B cell (primary cell): ENCODE measurements around the gene RELCH. TPM values are rescaled to one million over a fixed set of nuclear protein-coding genes. Genes with fewer than 3 reads are reported as not detected.

Source experiments
- ATAC-seq: fragments of 200-7000 bp; cut with Tn5 transposase; one replicate; pipeline ENCODE4 v1.10.0; 2021; ENCODE audit warnings: low read depth, mild to moderate bottlenecking, moderate number of reproducible peaks, moderate library complexity
- CTCF ChIA-PET: fragments of 350-600 bp; sonication (Branson Sonifier 250); formaldehyde crosslinking; loops from one replicate; lab custom pipeline; 2021; ENCODE audit warnings: antibody characterized with exemption, inconsistent platforms; lab: Charles Lee
- POLR2A ChIA-PET: fragments of 350-600 bp; sonication (Branson Sonifier 250); formaldehyde crosslinking; loops from one replicate; lab custom pipeline; 2021; ENCODE audit warnings: antibody characterized with exemption; lab: Charles Lee
- DNase-seq: peaks from one replicate; pipeline ENCODE4 v3.0.0; 2013
- H2AFZ ChIP-seq: 2 replicates; pipeline ENCODE4 v1.6.1; 2012; ENCODE audit warnings: mild to moderate bottlenecking, low read depth, low read length; ENCODE audit not compliant: insufficient read depth, poor library complexity, severe bottlenecking
- H3K27ac ChIP-seq, 2 donors: 1 replicate in 1 of 2; 2 replicates in 1 of 2; pipeline ENCODE4 v1.5.1; 2012 to 2013; ENCODE audit warnings: low read length in 2 of 2, mild to moderate bottlenecking in 2 of 2, moderate library complexity in 1 of 2
- H3K27me3 ChIP-seq, 4 experiments: fragments of 200-600 bp in 1 of 4; sonication (generic) in 1 of 4; replicated peaks in 1 of 4; 1 replicate in 2 of 4; 2 replicates in 2 of 4; pipeline versions ENCODE4 v1.6.1 to v1.7.0; 2013 to 2016; ENCODE audit warnings: low read length in 3 of 4, mild to moderate bottlenecking in 2 of 4, mixed read lengths in 1 of 4, moderate library complexity in 1 of 4; ENCODE audit not compliant: insufficient read depth in 4 of 4, control insufficient read depth in 3 of 4; ENCODE audit errors: control extremely low read depth in 1 of 4
- H3K36me3 ChIP-seq, 2 experiments: replicated peaks in 1 of 2; 1 replicate in 1 of 2; 2 replicates in 1 of 2; pipeline versions ENCODE4 v1.6.1 to v1.7.1; 2013; ENCODE audit warnings: low read length in 1 of 2; ENCODE audit not compliant: insufficient read depth in 2 of 2, control insufficient read depth in 1 of 2; ENCODE audit errors: control extremely low read depth in 1 of 2, extremely low read depth in 1 of 2
- H3K4me1 ChIP-seq, 2 donors: fragments of 200-600 bp in 1 of 2; sonication (generic) in 1 of 2; 1 replicate in 1 of 2; 2 replicates in 1 of 2; pipeline versions ENCODE4 v1.5.1 to v1.6.1; 2013 to 2017; ENCODE audit warnings: low read length in 2 of 2; ENCODE audit not compliant: control insufficient read depth in 2 of 2, insufficient read depth in 2 of 2
- H3K4me2 ChIP-seq: replicated peaks from 2 replicates; pipeline ENCODE3; 2012; ENCODE audit warnings: mild to moderate bottlenecking, low read depth, low read length; ENCODE audit not compliant: poor library complexity, severe bottlenecking
- H3K4me3 ChIP-seq, 5 experiments: fragments of 200-600 bp in 1 of 5; sonication (generic) in 1 of 5; 1 replicate in 3 of 5; 2 replicates in 2 of 5; pipeline versions ENCODE4 v1.5.1 to v1.7.0; 2011 to 2016; ENCODE audit warnings: low read length in 4 of 5, mild to moderate bottlenecking in 4 of 5, low read depth in 2 of 5, control low read depth in 1 of 5, moderate library complexity in 1 of 5; ENCODE audit not compliant: insufficient read depth in 1 of 5; ENCODE audit errors: control extremely low read depth in 1 of 5, extremely low read depth in 1 of 5
- H3K79me2 ChIP-seq: fragments of 200-600 bp; sonication (generic); one replicate; pipeline ENCODE4 v1.6.0; 2016; ENCODE audit warnings: low read length; ENCODE audit not compliant: control insufficient read depth, insufficient read depth
- H3K9ac ChIP-seq: fragments of 200-600 bp; sonication (generic); 2 replicates; pipeline ENCODE4 v1.6.1; 2017; ENCODE audit warnings: mild to moderate bottlenecking, low read length, moderate library complexity
- H3K9me3 ChIP-seq, 3 donors: one replicate each; pipeline versions ENCODE4 v1.6.1 to v1.7.1; 2013; ENCODE audit warnings: low read length in 2 of 3; ENCODE audit not compliant: control insufficient read depth in 2 of 3, insufficient read depth in 1 of 3; ENCODE audit errors: control extremely low read depth in 1 of 3
- H4K20me1 ChIP-seq: 2 replicates; pipeline ENCODE4 v1.6.0; 2012; ENCODE audit warnings: mild to moderate bottlenecking, low read length; ENCODE audit not compliant: insufficient read depth, control insufficient read depth, poor library complexity, severe bottlenecking
- H3K27ac Mint-ChIP-seq: one replicate; pipeline ENCODE4 v1.8.0; 2021; ENCODE audit warnings: mixed read lengths
- H3K27me3 Mint-ChIP-seq: one replicate; pipeline ENCODE4 v1.8.0; 2021; ENCODE audit warnings: mixed read lengths
- H3K4me1 Mint-ChIP-seq: one replicate; pipeline ENCODE4 v1.8.0; 2021; ENCODE audit warnings: mixed read lengths
- H3K4me3 Mint-ChIP-seq: one replicate; pipeline ENCODE4 v1.8.0; 2021; ENCODE audit warnings: mixed read lengths
- H3K9me3 Mint-ChIP-seq: one replicate; pipeline ENCODE4 v1.8.0; 2022; ENCODE audit warnings: mixed read lengths; ENCODE audit not compliant: insufficient read depth
- CTCF ChIP-seq: fragments of 200-600 bp; IDR thresholded peaks from one replicate; pipeline ENCODE4 v1.8.0; 2022; ENCODE audit warnings: antibody characterized with exemption, mild to moderate bottlenecking
- EZH2 ChIP-seq: IDR thresholded peaks from 2 replicates; pipeline ENCODE4 v1.6.1; 2012; ENCODE audit warnings: borderline replicate concordance, low read depth, mild to moderate bottlenecking, moderate library complexity, low read length; ENCODE audit not compliant: insufficient read depth, poor library complexity, severe bottlenecking
- WGBS: methylation state at CpG from one replicate; pipeline ENCODE4 v1.1.5; 2013; ENCODE audit warnings: missing lambda C conversion rate; ENCODE audit not compliant: insufficient coverage; 5-methylcytosine and 5-hydroxymethylcytosine counted together
- intact Hi-C: fragments of 100-400 bp; cut with micrococcal nuclease; formaldehyde crosslinking; loops from one replicate; pipeline ENCODE4 v1.10.0; 2022
- polyA plus RNA-seq: library from polyadenylated mRNA; depleted of rRNA; stranded (reverse); fragments of >200 nt; gene quantifications from 2 replicates; pipeline ENCODE4 v1.2.3, GENCODE V29; 2012
- total RNA-seq, 2 donors: library from RNA; stranded (reverse); fragments of 120-200 nt in 1 of 2; gene quantifications; 1 replicate in 1 of 2; 2 replicates in 1 of 2; pipeline versions ENCODE4 v1.2.3 to v1.2.4, GENCODE V29; 2013 to 2022

RELCH gene
- total and polyA plus RNA-seq, 2 donors (not counting 1 experiment from before 2014, with no cell fraction given): 17.6 to 77.9 TPM

GRCh38 chr18:62226047-62226446 lies 39.0 kb downstream of the RELCH start:
- Histone ChIP-seq H3K27ac (no peak overlapping the region), H3K9me3 (peaks cover 3 to 5% (median 3%) of the 10 kb centered on the region in 3 donors), H3K79me2 (no peaks in the 10 kb centered on the region), H3K27me3 (no peaks in the 10 kb centered on the region), H3K4me3 (no peak overlapping the region), H3K4me2 (no peak overlapping the region), H3K4me1 (no peaks in the 10 kb centered on the region), H3K9ac (no peak overlapping the region), H2AFZ (no peak overlapping the region), H4K20me1 (no peaks in the 10 kb centered on the region), H3K36me3 (peaks cover 5 to 59% of the 10 kb centered on the region in 2 experiments)
- Mint-ChIP-seq H3K9me3 (peaks cover 2% of the 10 kb centered on the region), H3K27me3 (no peaks in the 10 kb centered on the region), H3K27ac (no peak overlapping the region), H3K4me3 (no peak overlapping the region), H3K4me1 (no peaks in the 10 kb centered on the region)
- ChIA-PET CTCF (interaction anchor here (1.0 to 1.1 kb wide), 2 partner anchors 23 to 26 kb away, joined by 3 to 4 read pairs; no protein-coding TSS in a partner anchor), POLR2A (no interaction called here)
- no peak for ATAC-seq
- TF ChIP-seq EZH2 (no peak), CTCF (no peak)
- no CpG with 5 or more reads among the region's 3 CpGs for WGBS
- no peak for DNase-seq
- intact Hi-C loops: no loop called here

GRCh38 chr18:62236252-62236651 lies 49.2 kb downstream of the RELCH start:
- Mint-ChIP-seq H3K27ac (no peak overlapping the region), H3K4me1 (peaks cover 2% of the 10 kb centered on the region), H3K9me3 (no peaks in the 10 kb centered on the region), H3K27me3 (no peaks in the 10 kb centered on the region), H3K4me3 (no peak overlapping the region)
- Histone ChIP-seq H3K4me1 (no peaks in the 10 kb centered on the region), H3K4me3 (no peak overlapping the region), H3K4me2 (no peak overlapping the region), H3K79me2 (no peaks in the 10 kb centered on the region), H3K9me3 (no peaks in the 10 kb centered on the region), H3K27me3 (no peaks in the 10 kb centered on the region), H4K20me1 (no peaks in the 10 kb centered on the region), H3K27ac (no peak overlapping the region), H3K9ac (no peak overlapping the region), H3K36me3 (peaks cover 9 to 20% of the 10 kb centered on the region in 2 experiments), H2AFZ (no peak overlapping the region)
- ATAC-seq (no peak), DNase-seq (no peak)
- TF ChIP-seq EZH2 (no peak), CTCF (no peak)
- CTCF ChIA-PET: no interaction called here
- WGBS: no CpG with 5 or more reads among the region's 1 CpG
- POLR2A ChIA-PET: no interaction called here
- intact Hi-C loops: loop anchor here (5.0 kb wide), 1 partner anchor 39 kb away; no protein-coding TSS in a partner anchor
